ENCODE measurements around the gene PAX2.
A peak's percentile ranks its signal among the peaks of the same experiment; 100 is the strongest.

PAX2 gene

DNA sequence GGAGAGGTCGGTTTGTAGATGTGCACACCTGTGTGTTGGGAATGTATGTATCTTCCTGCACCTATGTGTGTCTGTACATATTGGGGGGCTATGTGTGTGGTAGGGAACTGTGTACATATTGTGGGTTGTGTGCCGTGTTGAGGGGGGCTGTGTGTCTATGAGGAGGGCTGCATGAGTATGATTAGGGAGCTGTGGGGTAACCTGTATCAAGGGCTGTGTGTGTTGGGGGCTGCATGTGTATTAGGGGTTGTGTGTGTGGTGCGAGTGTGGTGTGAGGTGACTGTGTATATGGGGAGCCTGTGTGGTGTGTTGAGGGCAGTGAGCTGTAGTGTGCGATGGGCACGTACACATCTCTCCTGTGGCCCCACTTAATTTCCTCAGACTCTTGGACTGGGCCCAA lies 22.2 kb upstream of the PAX2 start:
- DNase-seq: no peak
- intact Hi-C loops (cut with DNase I): no loop called here

DNA sequence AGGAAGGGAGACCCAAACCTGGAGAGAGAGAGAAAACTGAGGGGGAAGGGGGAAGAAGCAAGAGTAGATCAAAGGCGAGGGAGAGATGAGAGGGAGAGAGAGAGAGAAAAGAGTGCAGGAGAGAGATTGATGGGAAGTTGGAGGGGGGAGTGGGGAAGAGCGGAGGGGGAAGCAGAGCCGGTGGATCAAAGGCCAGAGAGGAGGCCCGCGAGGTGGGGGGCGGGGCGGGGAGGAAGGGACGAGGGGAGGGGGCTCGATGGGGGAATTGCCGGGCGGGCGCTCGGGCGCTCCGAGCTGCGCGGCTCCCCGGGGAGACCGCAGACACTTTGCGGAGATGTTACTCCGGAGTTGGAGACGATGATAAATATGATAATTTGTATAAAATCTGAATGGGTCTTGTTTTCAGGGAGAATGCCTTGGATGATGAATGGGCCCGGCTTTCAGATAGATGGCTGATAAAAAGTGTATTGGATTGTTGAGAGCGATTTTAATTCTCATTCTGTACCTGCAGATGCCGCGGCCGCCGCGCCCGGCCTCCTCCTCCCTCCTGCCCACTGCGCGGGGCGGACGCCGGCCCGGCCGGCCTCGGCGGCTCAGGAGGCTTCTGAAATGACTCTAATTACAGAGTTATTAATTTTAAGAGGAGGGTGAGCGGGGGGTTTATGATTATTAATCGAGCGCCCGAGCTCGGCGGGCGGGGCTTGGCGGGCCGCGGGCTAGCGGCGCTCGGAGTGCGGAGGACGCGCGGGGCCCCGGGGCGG lies 21.4 kb upstream of the PAX2 start:
- intact Hi-C loops (cut with DNase I): no loop called here
- no peak for DNase-seq

DNA sequence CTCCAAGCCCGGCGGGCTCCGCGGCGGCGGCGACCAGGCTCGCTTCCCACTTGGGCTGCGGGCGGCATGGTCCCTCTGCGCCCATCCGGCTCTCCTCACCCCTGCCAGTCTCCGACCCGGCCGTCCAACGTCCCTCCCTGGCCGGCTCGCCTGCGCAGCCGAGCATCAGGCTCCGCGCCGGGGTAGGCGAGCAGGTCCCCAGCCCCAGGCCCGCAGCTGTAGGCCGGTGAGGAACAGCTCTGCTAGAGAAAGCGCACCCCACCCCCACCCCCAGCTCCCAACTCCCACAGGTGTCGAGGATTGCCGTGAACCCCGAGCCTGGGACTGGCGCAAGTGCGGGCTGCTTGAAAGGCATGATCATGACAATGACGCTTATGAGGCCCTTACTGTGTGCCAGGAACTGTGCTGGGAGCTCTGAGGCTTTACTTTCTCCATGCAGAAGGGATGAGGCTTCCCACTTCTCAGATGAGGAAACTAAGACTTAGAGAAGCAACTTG lies 20.8 kb upstream of the PAX2 start:
- DNase-seq: no peak

GRCh38 chr10:100725071-100725471 lies 20.3 kb upstream of the PAX2 start:
- intact Hi-C loops (cut with DNase I): no loop called here
- DNase-seq: no peak

More for the DNA sequence above, 20.8 kb upstream of the PAX2 start:
- intact Hi-C loops (cut with DNase I): no loop called here

- DNase-seq: no peak
- intact Hi-C loops (cut with DNase I): no loop called here
These were observed 19.4 kb upstream of the PAX2 start for GRCh38 chr10:100725869-100726426.

- intact Hi-C loops (cut with DNase I): no loop called here
- no peak for DNase-seq
These were observed 17.6 kb upstream of the PAX2 start for GRCh38 chr10:100727808-100728207.

DNA sequence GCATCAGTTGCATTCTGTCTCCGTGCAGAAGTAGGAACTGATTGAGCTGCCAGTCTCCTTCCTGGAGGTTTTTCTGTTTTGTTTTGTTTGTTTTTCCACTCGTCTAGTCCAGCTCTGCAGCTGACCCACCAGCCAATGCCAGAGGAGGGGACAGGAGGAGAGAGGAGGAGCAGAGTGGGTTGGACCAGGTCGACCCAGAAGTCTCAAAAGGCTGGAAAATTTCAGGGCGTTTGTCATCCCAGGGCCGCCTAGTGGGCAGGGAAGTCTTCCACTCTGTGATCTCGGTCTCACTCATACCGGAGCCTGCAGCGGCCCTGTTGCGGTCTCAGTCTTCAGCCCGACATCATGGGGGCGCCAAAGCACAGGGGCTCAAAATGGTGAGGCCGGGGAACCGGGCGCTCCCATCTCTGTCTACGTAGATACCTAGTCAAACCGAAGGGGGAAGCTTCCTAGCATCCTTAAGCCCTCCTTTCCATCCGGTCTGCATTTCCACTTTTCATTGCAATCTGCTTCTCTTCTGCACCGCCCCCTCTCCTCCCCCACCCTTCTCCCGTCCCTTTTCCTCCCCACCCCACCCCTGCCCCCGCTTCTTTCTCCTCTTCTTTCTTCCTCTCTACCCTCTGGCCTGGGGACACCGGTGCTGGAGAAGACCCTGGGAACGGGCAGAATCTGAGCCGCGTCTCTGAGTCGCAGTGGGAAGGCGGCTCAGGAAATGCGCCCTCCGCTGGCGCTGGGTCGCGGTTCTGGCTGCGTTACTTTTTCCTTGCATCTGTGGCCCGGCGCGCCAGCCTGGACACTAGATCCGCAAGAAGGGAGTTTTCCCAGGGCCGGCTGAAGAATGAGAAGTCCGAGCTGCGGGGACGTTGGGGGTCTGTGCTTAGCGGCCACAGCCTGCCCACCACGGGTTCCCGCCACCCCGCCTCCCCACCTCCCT lies 16.2 kb upstream of the PAX2 start:
- DNase-seq: peak in 15 of 42 donors; percentile 10 to 57 (median 30)

GRCh38 chr10:100729862-100730724 lies 15.3 kb upstream of the PAX2 start:
- no peak for DNase-seq
- intact Hi-C loops (cut with DNase I): no loop called here

More for the DNA sequence above, 16.2 kb upstream of the PAX2 start:
- intact Hi-C loops (cut with DNase I): no loop called here

DNA sequence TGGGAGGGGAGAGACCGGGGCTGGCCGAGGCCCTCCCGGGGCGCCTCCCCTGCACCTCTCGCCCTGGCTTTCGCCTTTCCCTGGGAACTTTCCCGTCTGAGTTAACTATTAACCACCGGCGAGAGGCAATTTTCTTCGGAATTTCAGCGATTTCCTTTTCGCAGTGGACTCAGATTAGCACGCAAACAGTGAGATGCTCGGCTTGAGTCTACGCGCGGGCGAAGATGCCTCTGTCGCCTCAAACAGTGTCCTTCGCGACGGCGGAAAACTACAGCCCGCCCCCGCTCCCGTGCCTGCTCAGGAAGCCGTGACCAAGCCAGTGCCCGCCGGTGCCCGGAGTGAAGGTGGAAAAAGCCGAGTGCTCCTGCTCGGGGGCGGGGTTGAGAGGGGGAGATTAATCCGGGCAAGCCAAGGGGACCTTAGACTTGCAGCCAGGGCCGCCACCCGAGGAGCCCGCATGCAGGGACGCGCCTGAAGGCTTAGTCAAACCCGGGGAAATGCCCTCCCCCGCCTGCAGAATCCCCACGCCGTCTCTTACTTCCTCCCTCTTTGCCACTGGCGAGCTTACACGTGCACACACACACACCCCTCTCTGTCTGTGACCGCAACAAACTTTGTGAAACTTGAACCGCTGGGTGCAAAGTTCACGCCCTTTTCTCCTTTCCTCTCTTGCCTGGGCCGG lies 14.5 kb upstream of the PAX2 start:
- intact Hi-C loops (cut with DNase I): no loop called here

GRCh38 chr10:100731407-100732240 lies 13.8 kb upstream of the PAX2 start:
- intact Hi-C loops (cut with DNase I): no loop called here
- no peak for DNase-seq

More for the DNA sequence above, 14.5 kb upstream of the PAX2 start:
- DNase-seq: no peak

GRCh38 chr10:100732241-100732596 lies 13.2 kb upstream of the PAX2 start:
- intact Hi-C loops (cut with DNase I): no loop called here
- no peak for DNase-seq

GRCh38 chr10:100733329-100733728 lies 12.1 kb upstream of the PAX2 start:
- intact Hi-C loops (cut with DNase I): no loop called here
- DNase-seq: no peak

- intact Hi-C loops (cut with DNase I): no loop called here
These were observed 10.9 kb upstream of the PAX2 start for GRCh38 chr10:100734295-100735086.

DNA sequence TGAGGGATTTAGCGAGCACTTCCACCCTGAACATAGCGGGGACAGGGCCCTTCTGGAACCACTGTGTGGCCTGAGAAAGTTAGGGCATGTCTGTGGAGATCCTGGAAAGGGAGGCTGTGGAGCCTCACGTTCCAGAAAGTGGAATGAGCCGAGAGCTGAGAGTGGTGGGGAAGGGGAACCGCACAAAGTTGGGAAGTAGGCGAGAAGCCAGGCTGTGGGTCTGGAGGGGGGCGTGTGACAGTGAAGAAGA lies 10.4 kb upstream of the PAX2 start:
- intact Hi-C loops (cut with DNase I): no loop called here
- DNase-seq: no peak

More at GRCh38 chr10:100734295-100735086, 10.9 kb upstream of the PAX2 start:
- DNase-seq: no peak

GRCh38 chr10:100735337-100736143 lies 9.8 kb upstream of the PAX2 start:
- intact Hi-C loops (cut with DNase I): no loop called here

DNA sequence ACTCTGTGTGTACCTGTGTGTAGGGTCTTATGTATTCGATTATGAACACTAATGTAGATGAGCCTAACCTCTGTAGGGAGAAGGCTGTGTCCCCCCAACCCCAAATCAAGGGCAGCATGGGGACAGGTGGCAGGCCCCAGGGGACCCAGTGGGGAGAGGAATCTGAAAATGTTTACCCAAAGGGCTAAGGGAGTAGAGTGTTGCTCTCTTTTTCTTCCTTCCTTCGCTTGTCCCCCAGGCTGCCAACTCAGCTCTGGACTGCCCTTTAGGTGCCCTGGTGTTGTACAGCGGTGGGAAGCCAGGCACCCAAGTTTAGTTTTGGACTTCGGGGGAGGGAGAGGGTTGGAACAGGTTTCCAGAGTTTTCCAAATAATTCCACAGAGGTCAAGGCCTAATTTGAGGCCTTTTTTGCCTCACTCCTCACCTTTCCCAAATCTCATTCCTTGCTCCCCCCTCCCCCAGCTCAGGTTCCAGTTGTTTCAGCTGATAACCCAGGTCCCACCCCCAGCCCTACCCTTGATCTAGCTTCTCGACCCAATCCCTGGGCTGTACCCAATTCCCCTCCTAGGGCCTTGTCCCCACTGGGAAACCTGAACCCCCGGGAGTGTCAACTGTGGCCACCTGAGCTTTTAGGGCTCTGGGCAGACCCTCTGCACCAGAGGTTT lies 9.1 kb upstream of the PAX2 start:
- no peak for DNase-seq
- intact Hi-C loops (cut with DNase I): no loop called here

More at GRCh38 chr10:100735337-100736143, 9.8 kb upstream of the PAX2 start:
- DNase-seq: no peak

Data from head of caudate nucleus (tissue), 42 donors.